WTC11 (cell line): ENCODE data around the gene SH3BP5.

Source experiments
- CREB1 ChIP-seq: sonication (generic); formaldehyde crosslinking; IDR thresholded peaks from 2 replicates; pipeline ENCODE4 v1.8.0; 2023; ENCODE audit warnings: mild to moderate bottlenecking, missing genetic modification reagents
- E2F4 ChIP-seq: sonication (generic); formaldehyde crosslinking; IDR thresholded peaks from 2 replicates; pipeline ENCODE4 v1.8.1; 2022; ENCODE audit warnings: low read depth, mild to moderate bottlenecking, moderate library complexity, missing genetic modification reagents, borderline replicate concordance
- ETV6 ChIP-seq: sonication (generic); formaldehyde crosslinking; IDR thresholded peaks from 2 replicates; pipeline ENCODE4 v1.8.1; 2022; ENCODE audit warnings: mild to moderate bottlenecking, missing genetic modification reagents
- HMGXB4 ChIP-seq: sonication (generic); formaldehyde crosslinking; IDR thresholded peaks from 2 replicates; pipeline ENCODE4 v1.8.1; 2023; ENCODE audit warnings: mild to moderate bottlenecking, moderate library complexity, missing genetic modification reagents
- JUN ChIP-seq: sonication (generic); formaldehyde crosslinking; IDR thresholded peaks from 2 replicates; pipeline ENCODE4 v1.8.0; 2023; ENCODE audit warnings: mild to moderate bottlenecking, missing genetic modification reagents
- NFYB ChIP-seq: sonication (generic); formaldehyde crosslinking; conservative IDR thresholded peaks from 2 replicates; pipeline ENCODE4 v1.8.0; 2022; ENCODE audit warnings: low read depth, missing genetic modification reagents
- NR3C1 ChIP-seq: sonication (generic); formaldehyde crosslinking; conservative IDR thresholded peaks from 2 replicates; pipeline ENCODE4 v1.8.1; 2023; ENCODE audit warnings: low read depth, mild to moderate bottlenecking, missing genetic modification reagents
- ZBTB43 ChIP-seq: sonication (generic); formaldehyde crosslinking; IDR thresholded peaks from 2 replicates; pipeline ENCODE4 v1.8.1; 2023; ENCODE audit warnings: mild to moderate bottlenecking, missing genetic modification reagents
- ZNF263 ChIP-seq: sonication (generic); formaldehyde crosslinking; IDR thresholded peaks from 2 replicates; pipeline ENCODE4 v1.8.1; 2022; ENCODE audit warnings: low read depth, mild to moderate bottlenecking, moderate library complexity, missing genetic modification reagents
- TF ChIP-seq, protein P1 (sequence below): sonication (generic); formaldehyde crosslinking; IDR thresholded peaks from 2 replicates; pipeline ENCODE4 v1.8.1; 2023; ENCODE audit warnings: mild to moderate bottlenecking, missing genetic modification reagents, moderate library complexity
- TF ChIP-seq, protein P2 (sequence below): fragments of 200-600 bp; IDR thresholded peaks from 2 replicates; pipeline ENCODE4 v1.8.0; 2022; ENCODE audit warnings: antibody characterized with exemption
- TF ChIP-seq, protein P3 (sequence below): fragments of 250-450 bp; sonication (Bioruptor Pico); IDR thresholded peaks from 2 replicates; pipeline ENCODE4 v1.9.0; 2021; ENCODE audit warnings: mild to moderate bottlenecking
- TF ChIP-seq, protein P4 (sequence below): sonication (generic); formaldehyde crosslinking; conservative IDR thresholded peaks from 2 replicates; pipeline ENCODE4 v1.8.1; 2022; ENCODE audit warnings: mild to moderate bottlenecking, missing genetic modification reagents
- TF ChIP-seq, protein P5 (sequence below): sonication (generic); formaldehyde crosslinking; conservative IDR thresholded peaks from 2 replicates; pipeline ENCODE4 v1.8.1; 2023; ENCODE audit warnings: mild to moderate bottlenecking, low read depth, missing genetic modification reagents, moderate library complexity

GRCh38 chr3:15214758-15215157 lies 117.6 kb downstream of the SH3BP5 start:
- no peak for TF ChIP-seq NR3C1 (CRISPR knock-in tag)
- TF ChIP-seq, protein P1, sequence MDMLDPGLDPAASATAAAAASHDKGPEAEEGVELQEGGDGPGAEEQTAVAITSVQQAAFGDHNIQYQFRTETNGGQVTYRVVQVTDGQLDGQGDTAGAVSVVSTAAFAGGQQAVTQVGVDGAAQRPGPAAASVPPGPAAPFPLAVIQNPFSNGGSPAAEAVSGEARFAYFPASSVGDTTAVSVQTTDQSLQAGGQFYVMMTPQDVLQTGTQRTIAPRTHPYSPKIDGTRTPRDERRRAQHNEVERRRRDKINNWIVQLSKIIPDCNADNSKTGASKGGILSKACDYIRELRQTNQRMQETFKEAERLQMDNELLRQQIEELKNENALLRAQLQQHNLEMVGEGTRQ (CRISPR knock-in tag) = no peak
- no peak for TF ChIP-seq JUN (CRISPR knock-in tag)
- TF ChIP-seq, protein P2, sequence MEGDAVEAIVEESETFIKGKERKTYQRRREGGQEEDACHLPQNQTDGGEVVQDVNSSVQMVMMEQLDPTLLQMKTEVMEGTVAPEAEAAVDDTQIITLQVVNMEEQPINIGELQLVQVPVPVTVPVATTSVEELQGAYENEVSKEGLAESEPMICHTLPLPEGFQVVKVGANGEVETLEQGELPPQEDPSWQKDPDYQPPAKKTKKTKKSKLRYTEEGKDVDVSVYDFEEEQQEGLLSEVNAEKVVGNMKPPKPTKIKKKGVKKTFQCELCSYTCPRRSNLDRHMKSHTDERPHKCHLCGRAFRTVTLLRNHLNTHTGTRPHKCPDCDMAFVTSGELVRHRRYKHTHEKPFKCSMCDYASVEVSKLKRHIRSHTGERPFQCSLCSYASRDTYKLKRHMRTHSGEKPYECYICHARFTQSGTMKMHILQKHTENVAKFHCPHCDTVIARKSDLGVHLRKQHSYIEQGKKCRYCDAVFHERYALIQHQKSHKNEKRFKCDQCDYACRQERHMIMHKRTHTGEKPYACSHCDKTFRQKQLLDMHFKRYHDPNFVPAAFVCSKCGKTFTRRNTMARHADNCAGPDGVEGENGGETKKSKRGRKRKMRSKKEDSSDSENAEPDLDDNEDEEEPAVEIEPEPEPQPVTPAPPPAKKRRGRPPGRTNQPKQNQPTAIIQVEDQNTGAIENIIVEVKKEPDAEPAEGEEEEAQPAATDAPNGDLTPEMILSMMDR = no peak
- no peak for TF ChIP-seq ZBTB43 (CRISPR knock-in tag)
- TF ChIP-seq, protein P3, sequence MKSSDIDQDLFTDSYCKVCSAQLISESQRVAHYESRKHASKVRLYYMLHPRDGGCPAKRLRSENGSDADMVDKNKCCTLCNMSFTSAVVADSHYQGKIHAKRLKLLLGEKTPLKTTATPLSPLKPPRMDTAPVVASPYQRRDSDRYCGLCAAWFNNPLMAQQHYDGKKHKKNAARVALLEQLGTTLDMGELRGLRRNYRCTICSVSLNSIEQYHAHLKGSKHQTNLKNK (CRISPR knock-in tag) = no peak
- TF ChIP-seq, protein P4, sequence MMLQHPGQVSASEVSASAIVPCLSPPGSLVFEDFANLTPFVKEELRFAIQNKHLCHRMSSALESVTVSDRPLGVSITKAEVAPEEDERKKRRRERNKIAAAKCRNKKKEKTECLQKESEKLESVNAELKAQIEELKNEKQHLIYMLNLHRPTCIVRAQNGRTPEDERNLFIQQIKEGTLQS (CRISPR knock-in tag) = no peak
- TF ChIP-seq, protein P5, sequence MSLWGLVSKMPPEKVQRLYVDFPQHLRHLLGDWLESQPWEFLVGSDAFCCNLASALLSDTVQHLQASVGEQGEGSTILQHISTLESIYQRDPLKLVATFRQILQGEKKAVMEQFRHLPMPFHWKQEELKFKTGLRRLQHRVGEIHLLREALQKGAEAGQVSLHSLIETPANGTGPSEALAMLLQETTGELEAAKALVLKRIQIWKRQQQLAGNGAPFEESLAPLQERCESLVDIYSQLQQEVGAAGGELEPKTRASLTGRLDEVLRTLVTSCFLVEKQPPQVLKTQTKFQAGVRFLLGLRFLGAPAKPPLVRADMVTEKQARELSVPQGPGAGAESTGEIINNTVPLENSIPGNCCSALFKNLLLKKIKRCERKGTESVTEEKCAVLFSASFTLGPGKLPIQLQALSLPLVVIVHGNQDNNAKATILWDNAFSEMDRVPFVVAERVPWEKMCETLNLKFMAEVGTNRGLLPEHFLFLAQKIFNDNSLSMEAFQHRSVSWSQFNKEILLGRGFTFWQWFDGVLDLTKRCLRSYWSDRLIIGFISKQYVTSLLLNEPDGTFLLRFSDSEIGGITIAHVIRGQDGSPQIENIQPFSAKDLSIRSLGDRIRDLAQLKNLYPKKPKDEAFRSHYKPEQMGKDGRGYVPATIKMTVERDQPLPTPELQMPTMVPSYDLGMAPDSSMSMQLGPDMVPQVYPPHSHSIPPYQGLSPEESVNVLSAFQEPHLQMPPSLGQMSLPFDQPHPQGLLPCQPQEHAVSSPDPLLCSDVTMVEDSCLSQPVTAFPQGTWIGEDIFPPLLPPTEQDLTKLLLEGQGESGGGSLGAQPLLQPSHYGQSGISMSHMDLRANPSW (CRISPR knock-in tag) = no peak
- no peak for TF ChIP-seq HMGXB4 (CRISPR knock-in tag)
- no peak for TF ChIP-seq ZNF263
- TF ChIP-seq ETV6 (CRISPR knock-in tag) = no peak
- TF ChIP-seq E2F4 (CRISPR knock-in tag) = no peak
- no peak for TF ChIP-seq NFYB
- TF ChIP-seq CREB1 (CRISPR knock-in tag) = no peak
